Measurements from ENCODE around the gene PPP2R5C.
"Not testable (repeated sequence)": the region's sequence is repeated elsewhere in the genome, so short reads cannot be mapped to it uniquely, and the experiment has no call there.

PPP2R5C gene

DNA sequence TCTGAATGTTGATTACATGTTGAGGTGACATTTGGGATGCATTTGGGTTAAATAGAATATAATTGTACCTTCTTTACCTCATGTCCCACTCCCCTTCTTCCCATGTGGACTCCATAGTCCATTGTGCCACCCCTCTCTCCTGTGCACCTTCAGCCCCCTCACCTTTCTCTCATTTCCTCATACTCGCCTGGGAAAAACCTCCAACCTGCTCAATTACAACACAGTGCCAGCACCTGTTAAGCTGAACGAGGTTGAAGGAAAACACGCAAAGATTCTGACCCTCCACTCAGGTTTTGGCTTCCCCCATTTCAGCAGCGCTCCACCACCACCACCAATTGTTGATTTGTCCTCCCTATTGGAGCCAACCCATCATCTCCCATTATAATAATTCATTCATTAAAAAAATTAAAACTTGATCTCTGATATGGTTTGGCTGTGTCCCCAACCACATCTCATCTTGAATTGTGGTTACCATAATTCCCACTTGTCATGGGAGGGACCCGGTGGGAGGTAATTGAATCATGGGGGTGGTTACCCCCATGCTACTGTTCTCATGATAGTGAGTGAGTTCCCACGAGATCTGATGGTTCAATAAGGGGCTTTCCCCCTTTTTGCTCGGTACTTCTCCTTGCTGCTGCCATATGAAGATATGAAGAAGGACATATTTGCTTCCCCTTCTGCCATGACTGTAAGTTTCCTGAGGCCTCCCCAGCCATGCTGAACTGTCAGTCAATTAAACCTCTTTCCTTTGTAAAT lies 33.7 kb upstream of the PPP2R5C start:
- DNase-seq (ENCODE audit: low read depth): no peak

- DNase-seq (ENCODE audit: low read depth): no peak
These were observed 33.2 kb upstream of the PPP2R5C start for GRCh38 chr14:101728367-101728742.

GRCh38 chr14:101729382-101729781 lies 32.1 kb upstream of the PPP2R5C start:
- DNase-seq (ENCODE audit: low read depth): no peak

DNA sequence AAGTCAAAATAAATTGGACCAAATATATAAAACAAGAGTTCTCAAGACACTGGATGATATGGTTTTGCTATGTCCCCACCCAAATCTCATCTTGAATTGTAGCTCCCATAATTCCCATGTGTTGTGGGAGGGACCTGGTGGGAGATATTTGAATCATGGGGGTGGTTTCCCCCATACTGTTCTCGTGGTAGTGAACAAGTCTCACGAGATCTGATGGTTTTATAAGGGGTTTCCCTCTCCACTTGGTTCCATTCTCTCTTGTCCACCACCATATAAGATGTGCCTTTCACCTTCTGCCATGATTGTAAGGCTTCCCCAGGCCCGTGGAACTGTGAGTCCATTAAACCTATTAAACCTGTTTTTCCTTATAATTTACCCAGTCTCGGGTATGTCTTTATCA lies 31.4 kb upstream of the PPP2R5C start:
- not testable (repeated sequence) for DNase-seq (ENCODE audit: low read depth)

DNA sequence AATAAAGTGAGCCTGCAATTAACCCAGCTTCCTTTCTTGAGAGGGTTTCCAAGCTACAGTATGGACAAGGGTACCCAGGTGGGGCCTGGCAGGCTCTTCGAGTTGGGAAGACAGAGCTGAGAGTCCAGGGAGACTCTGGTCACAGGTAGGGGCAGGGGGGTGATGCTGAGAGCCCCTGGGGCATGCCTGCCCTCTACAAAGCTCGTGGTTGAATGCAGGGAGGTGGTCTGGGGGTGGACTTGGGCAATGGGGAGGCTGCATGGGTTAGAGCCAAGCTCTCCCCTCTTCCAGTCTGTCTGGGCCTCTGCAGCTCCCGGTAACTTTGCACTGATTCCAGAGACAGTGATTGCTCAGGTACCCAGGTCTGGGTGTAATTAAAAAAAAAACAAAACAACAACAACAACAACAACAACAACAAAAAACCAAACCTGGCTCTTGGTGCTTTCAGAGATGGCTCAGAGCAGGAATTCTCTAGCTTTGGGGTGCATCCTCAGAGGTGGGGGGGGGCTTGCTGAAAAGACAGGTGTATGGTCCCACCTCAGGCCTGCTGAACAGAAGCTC lies 30.8 kb upstream of the PPP2R5C start:
- no peak for DNase-seq (ENCODE audit: low read depth)

GRCh38 chr14:101731187-101732080 lies 30.1 kb upstream of the PPP2R5C start:
- DNase-seq (ENCODE audit: low read depth): peak; percentile 73

GRCh38 chr14:101732118-101732517 lies 29.4 kb upstream of the PPP2R5C start:
- no peak for DNase-seq (ENCODE audit: low read depth)

DNA sequence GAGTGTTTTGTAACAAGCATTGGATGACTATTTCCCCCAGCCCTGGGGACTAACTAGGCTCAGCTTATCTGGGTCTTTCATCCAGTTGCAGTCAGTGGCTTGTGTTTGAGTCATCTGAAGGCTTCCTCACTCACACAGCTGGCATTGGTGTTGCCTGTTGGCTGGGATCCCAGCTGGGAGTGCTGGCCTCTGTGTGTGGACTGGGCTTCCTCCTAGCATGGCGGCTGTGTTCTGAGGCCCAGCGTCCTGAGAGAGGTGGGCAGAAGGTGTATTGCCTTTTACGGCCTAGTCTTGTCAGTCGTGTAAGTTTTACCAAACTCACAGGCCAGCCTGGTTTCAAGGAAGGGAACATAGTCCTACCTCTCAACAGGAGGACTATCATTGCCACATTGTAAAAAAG lies 28.3 kb upstream of the PPP2R5C start:
- DNase-seq (ENCODE audit: low read depth): no peak

DNA sequence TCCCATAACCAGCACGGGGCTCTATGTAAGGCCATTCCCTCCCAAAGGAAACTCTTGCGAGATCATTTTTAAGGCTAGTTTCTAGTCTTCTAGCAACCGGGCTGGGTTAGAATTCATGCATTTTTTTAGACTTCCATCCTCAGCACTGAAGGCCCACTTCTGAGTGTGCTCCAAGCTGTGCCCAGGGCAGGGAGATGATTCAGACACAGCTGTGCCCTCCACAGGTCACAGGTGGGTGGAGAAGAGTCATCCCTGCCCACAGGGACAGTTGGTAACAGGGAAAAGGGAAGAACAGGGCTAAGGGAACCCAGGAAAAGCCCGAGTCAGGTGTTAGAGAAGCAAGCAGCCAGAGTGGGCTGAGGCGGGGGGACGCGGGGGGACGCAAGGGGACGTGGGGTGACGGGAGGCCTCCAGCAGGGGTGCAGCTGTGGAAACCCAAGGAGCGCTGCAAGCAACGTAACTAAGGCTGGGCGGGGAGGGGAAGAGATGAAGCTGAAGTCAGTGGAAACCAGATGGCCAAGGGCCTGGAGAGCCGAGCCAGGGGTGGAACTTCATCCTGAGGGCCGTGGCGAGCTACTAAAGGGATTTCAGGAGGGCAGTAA lies 27.2 kb upstream of the PPP2R5C start:
- DNase-seq (ENCODE audit: low read depth): no peak

GRCh38 chr14:101735453-101735852 lies 26.1 kb upstream of the PPP2R5C start:
- no peak for DNase-seq (ENCODE audit: low read depth)

GRCh38 chr14:101736071-101736470 lies 25.4 kb upstream of the PPP2R5C start:
- DNase-seq (ENCODE audit: low read depth): no peak

- DNase-seq (ENCODE audit: low read depth): no peak
These were observed 24.9 kb upstream of the PPP2R5C start for GRCh38 chr14:101736585-101736984.

DNA sequence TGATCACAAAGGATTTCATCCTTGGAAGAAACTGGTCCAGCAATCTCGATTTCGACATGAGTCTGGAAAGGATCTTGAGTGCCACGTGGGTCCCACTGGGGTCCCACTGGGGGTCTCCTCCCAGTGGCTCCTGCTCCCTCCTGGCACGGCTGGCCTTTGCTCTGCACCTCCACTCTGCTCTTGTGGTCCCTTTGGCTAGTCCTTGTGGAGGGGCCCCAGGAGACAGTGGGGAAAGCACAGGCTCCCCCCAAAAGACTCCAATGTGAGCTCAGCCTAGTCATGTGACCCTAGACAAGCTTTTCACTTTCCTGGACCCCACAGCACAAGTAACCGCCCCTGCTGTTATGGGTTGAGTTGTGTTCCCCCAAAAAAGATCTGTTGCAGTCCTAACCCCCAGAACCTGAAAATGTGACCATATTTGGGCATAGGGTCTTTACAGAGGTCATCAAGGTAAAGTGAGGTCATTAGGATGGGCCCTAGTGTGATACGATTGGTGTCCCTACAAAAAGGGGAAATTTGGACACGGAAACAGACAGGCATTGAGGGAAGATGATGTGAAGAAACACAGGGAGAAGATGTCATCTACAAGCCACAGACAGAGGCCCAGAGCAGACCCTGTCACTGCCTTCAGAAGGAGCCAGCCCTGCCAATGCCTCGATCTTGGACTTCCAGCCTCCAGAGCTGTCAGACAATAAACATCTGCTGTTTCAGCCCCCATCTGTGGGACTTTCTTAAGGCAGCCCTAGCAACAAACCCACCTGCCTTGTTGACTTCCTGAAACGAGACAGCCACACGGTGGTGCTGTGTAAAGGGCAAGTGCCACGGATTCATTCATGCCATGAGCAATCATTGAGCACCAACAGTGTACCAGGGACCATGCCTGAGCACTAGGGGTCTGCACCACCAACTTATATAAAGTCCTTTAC lies 23.8 kb upstream of the PPP2R5C start:
- DNase-seq (ENCODE audit: low read depth): no peak

DNA sequence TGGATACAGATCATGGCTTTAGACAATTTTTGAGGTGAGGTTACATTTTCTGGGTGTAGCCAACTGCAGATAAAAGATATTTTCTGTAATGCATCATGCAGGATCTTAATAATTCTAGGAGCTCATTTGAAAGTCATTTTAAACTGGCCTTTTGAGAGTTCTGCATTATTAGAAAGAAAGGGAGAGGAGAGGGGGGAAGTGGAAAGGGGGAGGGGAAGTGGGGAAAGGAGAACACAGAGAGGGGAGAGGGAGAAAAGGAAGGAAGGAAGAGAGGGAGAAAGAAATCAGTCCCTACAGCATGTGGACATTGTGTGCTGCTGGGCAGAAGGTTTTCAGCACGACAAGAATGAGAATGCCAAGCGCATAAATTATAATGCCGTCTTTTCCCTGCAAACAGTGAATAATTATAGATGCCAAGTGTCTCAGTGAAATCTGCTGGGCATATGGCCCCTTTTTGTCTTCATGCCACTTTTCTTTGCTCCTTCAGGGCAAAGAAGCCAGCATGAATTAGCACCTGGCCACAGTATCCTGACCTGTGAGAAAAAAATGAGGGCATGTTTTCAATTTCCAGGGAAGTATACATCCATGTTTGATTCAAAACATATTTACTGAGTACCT lies 22.7 kb upstream of the PPP2R5C start:
- no peak for DNase-seq (ENCODE audit: low read depth)

GRCh38 chr14:101739446-101740141 lies 21.9 kb upstream of the PPP2R5C start:
- no peak for DNase-seq (ENCODE audit: low read depth)

DNA sequence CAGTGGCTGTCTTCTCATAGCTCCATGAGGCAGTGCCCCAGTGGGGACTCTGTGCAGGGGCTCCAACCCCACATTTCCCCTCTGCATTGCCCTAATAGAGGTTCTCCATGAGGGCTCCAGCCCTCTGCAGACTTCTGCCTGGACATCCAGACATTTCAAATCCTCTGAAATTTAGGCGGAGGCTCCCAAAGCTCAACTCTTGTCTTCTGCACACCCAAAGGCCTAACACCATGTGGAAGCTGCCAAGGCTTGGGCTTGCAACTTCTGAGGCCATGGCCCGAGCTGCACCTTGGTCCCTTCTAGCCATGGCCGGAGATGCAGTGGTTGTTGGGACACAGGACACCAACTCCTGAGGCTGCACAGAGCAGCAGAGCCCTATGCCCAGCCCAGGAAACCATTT lies 20.5 kb upstream of the PPP2R5C start:
- no peak for DNase-seq (ENCODE audit: low read depth)

DNA sequence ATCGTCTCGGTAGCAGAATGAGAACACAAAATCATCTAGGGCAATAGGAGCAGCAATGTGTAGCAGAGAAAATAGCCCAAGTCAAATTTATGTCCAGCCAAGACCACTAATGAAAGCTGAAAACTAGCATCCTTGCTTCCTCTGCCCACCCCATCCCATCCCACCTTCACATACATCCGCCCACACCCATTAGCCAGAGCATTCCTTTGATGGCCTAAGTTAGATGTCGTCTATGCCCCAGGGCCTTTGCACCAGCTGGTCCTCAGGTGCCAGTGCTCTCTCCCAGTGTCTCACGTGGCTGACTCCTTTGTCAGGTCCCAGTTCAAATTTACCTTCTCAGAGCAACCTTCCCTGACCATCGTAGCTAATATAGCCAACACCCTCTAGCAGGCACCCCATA lies 17.8 kb upstream of the PPP2R5C start:
- DNase-seq (ENCODE audit: low read depth): no peak

GRCh38 chr14:101744382-101744781 lies 17.1 kb upstream of the PPP2R5C start:
- DNase-seq (ENCODE audit: low read depth): not testable (repeated sequence)

DNA sequence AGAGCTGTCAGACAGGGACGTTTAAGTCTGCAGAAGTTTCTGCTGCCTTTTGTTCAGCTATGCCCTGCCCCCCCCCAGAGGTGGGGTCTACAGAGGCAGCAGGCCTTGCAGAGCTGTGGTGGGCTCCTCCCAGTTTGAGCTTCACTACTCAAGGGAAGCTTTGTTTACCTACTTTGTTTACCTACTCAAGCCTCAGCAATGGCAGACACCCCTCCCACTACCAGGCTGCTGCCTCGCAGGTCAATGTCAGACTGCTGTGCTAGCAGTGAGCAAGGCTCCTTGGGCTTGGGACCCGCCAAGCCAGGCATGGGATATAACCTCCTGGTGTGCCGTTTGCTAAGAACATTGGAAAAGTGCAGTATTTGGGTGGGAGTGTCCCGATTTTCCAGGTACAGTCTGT lies 11.8 kb upstream of the PPP2R5C start:
- not testable (repeated sequence) for DNase-seq (ENCODE audit: low read depth)

DNA sequence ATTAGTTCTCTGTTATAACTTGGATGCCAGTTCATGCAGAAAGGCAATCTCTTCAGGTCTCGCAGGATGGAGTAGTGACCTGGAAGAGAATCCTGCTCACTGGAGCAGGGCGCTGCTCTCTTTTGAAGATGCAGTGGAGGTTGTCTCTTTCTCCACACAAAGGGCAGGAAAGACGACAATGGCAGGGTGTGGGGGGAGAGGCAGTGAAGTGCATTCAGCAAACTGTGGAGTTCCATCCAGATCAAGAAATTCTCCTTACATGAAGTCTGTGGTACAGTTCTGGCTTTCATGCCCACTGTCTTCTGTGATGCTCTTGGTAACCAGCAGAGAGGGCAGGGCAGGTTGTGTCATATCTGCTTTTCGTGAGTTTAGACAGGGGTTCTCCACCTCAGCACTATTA lies 6.6 kb upstream of the PPP2R5C start:
- no peak for DNase-seq (ENCODE audit: low read depth)
